Measurements from ENCODE around the gene STT3B. TPM values are rescaled to one million over a fixed set of nuclear protein-coding genes. Genes with fewer than 3 reads are reported as not detected.

The STT3B gene
- total and polyA plus RNA-seq, 7 donors: 10.8 to 107 (median 64.1) TPM

GRCh38 chr3:31529421-31529820 lies 3.3 kb upstream of the STT3B start:
- intact Hi-C loops (cut with DNase I): no loop called here
- Histone ChIP-seq H3K9me3 (no peaks in the 10 kb centered on the region), H3K27ac (no peak overlapping the region), H3K27me3 (no peaks in the 10 kb centered on the region), H3K4me3 (no peak overlapping the region), H3K36me3 (no peaks in the 10 kb centered on the region), H3K4me1 (peaks cover 0 to 14% (median 9%) of the 10 kb centered on the region in 4 donors)
- WGBS, 2 donors: 0 to 4% methylated on average over 1 of the region's 1 CpG
- no peak for TF ChIP-seq POLR2AphosphoS5 (IDR thresholded peaks at IDR 0.05)
- no peak for TF ChIP-seq POLR2A (IDR thresholded peaks at IDR 0.05)
- no peak for DNase-seq

DNA sequence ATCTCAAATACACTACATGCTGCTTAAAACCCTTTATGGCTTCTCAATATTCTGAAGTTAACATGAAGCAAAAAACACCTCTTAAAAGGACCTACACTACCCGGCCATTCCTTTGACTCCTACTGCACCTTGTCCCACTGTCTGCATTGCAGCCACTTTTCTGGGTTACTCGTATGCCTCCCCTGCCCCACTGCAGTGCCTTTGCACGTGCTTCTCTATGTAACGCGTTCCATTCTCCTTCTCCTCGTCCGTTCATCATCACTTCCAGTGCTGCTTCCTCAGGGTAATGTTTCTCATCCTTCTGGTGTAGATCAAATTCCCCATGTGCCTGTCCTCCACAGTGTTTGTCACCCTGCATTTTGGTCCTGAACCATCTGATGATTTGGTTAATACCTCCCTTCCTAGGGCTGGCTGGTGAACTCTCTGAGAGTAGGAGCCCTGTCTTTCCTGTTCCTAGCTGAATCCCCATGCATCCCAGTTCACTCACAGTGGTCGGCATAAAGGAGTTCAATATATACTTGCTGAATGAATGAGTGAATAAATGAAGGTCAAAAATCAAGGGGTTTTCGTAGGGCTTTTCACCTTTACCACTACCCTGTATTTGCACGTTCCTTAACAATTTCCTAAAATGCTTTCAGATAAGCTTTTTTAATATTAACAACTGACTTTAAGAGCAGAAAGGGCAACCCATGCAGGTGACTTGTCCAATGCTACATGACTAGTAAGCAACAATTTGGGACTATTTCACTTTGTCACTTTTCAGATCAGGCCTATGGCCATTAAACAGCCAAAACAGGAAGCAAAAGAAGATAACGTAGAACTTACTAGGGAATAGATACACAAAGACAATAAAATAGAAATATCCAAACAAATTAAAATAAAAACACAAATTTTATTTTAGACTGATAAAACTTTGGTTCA lies 2.4 kb upstream of the STT3B start:
- intact Hi-C loops (cut with DNase I): loop anchor here (5.0 to 10.0 kb wide), 3 partner anchors 452 to 615 kb away; partner anchors contain the start of genes GPD1L, OSBPL10 and ZNF860
- no peak for TF ChIP-seq EP300 (IDR thresholded peaks at IDR 0.05)
- TF ChIP-seq POLR2A (IDR thresholded peaks at IDR 0.05): no peak
- TF ChIP-seq, protein P1, sequence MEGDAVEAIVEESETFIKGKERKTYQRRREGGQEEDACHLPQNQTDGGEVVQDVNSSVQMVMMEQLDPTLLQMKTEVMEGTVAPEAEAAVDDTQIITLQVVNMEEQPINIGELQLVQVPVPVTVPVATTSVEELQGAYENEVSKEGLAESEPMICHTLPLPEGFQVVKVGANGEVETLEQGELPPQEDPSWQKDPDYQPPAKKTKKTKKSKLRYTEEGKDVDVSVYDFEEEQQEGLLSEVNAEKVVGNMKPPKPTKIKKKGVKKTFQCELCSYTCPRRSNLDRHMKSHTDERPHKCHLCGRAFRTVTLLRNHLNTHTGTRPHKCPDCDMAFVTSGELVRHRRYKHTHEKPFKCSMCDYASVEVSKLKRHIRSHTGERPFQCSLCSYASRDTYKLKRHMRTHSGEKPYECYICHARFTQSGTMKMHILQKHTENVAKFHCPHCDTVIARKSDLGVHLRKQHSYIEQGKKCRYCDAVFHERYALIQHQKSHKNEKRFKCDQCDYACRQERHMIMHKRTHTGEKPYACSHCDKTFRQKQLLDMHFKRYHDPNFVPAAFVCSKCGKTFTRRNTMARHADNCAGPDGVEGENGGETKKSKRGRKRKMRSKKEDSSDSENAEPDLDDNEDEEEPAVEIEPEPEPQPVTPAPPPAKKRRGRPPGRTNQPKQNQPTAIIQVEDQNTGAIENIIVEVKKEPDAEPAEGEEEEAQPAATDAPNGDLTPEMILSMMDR (IDR thresholded peaks at IDR 0.05): no peak
- TF ChIP-seq POLR2AphosphoS5 (IDR thresholded peaks at IDR 0.05): no peak

GRCh38 chr3:31530960-31531335 lies 1.8 kb upstream of the STT3B start:
- H3K4me3 ChIP-seq: peak overlapping the region in 3 of 4 donors; percentile 75 to 95 (median 90)
- no peaks in the 10 kb centered on the region for H3K9me3 ChIP-seq
- peak overlapping the region; percentile 92 to 99 (median 96) for H3K27ac ChIP-seq
- no peak for TF ChIP-seq POLR2AphosphoS5 (IDR thresholded peaks at IDR 0.05)
- TF ChIP-seq, protein P1 (IDR thresholded peaks at IDR 0.05): no peak
- no peak for TF ChIP-seq POLR2A (IDR thresholded peaks at IDR 0.05)
- no peak for TF ChIP-seq EP300 (IDR thresholded peaks at IDR 0.05)
- no peaks in the 10 kb centered on the region for H3K27me3 ChIP-seq
- no peak for DNase-seq
- no peaks in the 10 kb centered on the region for H3K36me3 ChIP-seq
- peaks cover 0 to 30% (median 22%) of the 10 kb centered on the region in 4 donors for H3K4me1 ChIP-seq
- intact Hi-C loops (cut with DNase I): loop anchor here (5.0 to 10.0 kb wide), 3 partner anchors 451 to 614 kb away; partner anchors contain the start of genes GPD1L, OSBPL10 and ZNF860
- 33% methylated on average over 4 of the region's 4 CpGs for WGBS, 2 donors

More for the DNA sequence above, 2.4 kb upstream of the STT3B start:
- Histone ChIP-seq H3K36me3 (no peaks in the 10 kb centered on the region), H3K4me1 (peaks cover 0 to 23% (median 17%) of the 10 kb centered on the region in 4 donors), H3K9me3 (no peaks in the 10 kb centered on the region), H3K27me3 (no peaks in the 10 kb centered on the region), H3K4me3 (peak overlapping the region in 1 of 4 donors; percentile 90), H3K27ac (peak overlapping the region in 2 of 4 donors; percentile 92 to 95)
- WGBS, 2 donors: 87 to 90% methylated on average over 11 of the region's 11 CpGs
- no peak for DNase-seq

DNA sequence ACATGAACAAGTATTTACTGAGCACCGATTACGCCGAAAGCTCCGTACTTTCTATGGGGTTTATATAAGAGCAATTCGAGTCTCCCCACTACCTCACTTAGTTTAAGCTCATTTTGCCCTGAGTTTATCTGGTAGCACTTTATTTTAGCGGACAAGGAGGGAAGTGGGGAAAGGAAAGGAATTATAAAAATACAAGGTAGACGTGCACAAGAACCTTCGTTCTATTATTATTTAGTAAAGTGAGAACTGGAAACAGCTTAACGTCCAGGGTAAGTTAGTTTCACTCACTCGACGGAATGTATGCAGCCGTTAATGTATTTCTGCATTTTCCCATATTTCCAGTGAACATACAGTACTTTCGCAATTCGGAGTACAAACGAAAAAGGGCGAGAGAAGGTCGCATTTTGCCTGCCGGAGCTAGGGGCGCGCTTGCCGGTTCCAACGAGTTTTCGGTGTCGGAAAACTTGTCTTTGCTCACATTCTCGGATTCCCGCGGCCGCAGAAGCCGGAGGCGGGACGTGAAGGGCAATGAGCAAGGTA lies 1.2 kb upstream of the STT3B start:
- TF ChIP-seq EP300 (IDR thresholded peaks at IDR 0.05) (no peak), POLR2A (IDR thresholded peaks at IDR 0.05) (no peak), POLR2AphosphoS5 (IDR thresholded peaks at IDR 0.05) (no peak)
- TF ChIP-seq, protein P1 (IDR thresholded peaks at IDR 0.05): no peak
- peaks cover 0 to 35% (median 28%) of the 10 kb centered on the region in 4 donors for H3K4me1 ChIP-seq
- no peaks in the 10 kb centered on the region for H3K36me3 ChIP-seq
- intact Hi-C loops (cut with DNase I): loop anchor here (5.0 to 10.0 kb wide), 3 partner anchors 451 to 613 kb away; partner anchors contain the start of genes GPD1L, OSBPL10 and ZNF860
- peak overlapping the region; percentile 92 to 99 (median 96) for H3K27ac ChIP-seq
- DNase-seq: no peak
- WGBS, 2 donors: 1% methylated on average over 31 of the region's 31 CpGs
- no peaks in the 10 kb centered on the region for H3K9me3 ChIP-seq
- peak overlapping the region; percentile 75 to 95 (median 90) for H3K4me3 ChIP-seq
- no peaks in the 10 kb centered on the region for H3K27me3 ChIP-seq
